K562 (cell line): ENCODE results near the gene CHSY3. TPM values are rescaled to one million over a fixed set of nuclear protein-coding genes. Genes with fewer than 3 reads are reported as not detected.

ENCODE experiments used
- ATAC-seq: fragments of 200-7000 bp; cut with Tn5 transposase; 3 replicates; pipeline ENCODE4 v1.9.1; 2020; ENCODE audit warnings: moderate library complexity
- BruUV-seq: library from RNA; stranded (reverse); fragments of 400-500 nt; replicated peaks from 2 replicates; lab custom pipeline; 2021; lab: Mats Ljungman, UMichigan
- CTCF ChIA-PET: fragments of 300-600 bp; formaldehyde crosslinking; extraction: SDS; loops from one replicate; lab custom pipeline; 2021; ENCODE audit warnings: low intra/inter-chr PET ratio; lab: Yijun Ruan, JAX
- POLR2A ChIA-PET: fragments of 300-600, 350-650 bp; sonication (Branson Sonifier 250); formaldehyde crosslinking; extraction: SDS; loops from one replicate; lab custom pipeline; 2021; ENCODE audit warnings: antibody characterized with exemption, inconsistent platforms; lab: Yijun Ruan, JAX
- DNase-seq, 4 experiments: peaks; one replicate each; pipeline versions ENCODE4 v3.0.0 to v3.0.0-alpha.2; 2011 to 2018; ENCODE audit warnings: low spot score in 3 of 4, mixed read lengths in 3 of 4; ENCODE audit errors: extremely low read depth in 1 of 4
- FAIRE-seq: peaks from 2 replicates; lab custom pipeline; 2011; peaks lifted over from hg19 to GRCh38; lab: Jason Lieb, UNC
- H2AFZ ChIP-seq: 2 replicates; pipeline ENCODE4 v1.6.0; 2011; ENCODE audit warnings: low read depth, low read length, control low read depth, inconsistent platforms
- H3K27ac ChIP-seq: fragments of 200-600 bp; 3 replicates; pipeline ENCODE4 v1.8.0; 2011; ENCODE audit warnings: low read depth, mild to moderate bottlenecking, control low read depth, inconsistent platforms, low read length, moderate library complexity, mixed read lengths; ENCODE audit errors: extremely low read depth
- H3K27me3 ChIP-seq, 2 experiments: fragments of 300-600 bp in 1 of 2; 2 replicates in 1 of 2; 3 replicates in 1 of 2; pipeline versions ENCODE4 v1.6.0 to v1.8.0; 2011; ENCODE audit warnings: inconsistent platforms in 2 of 2, low read length in 2 of 2, mild to moderate bottlenecking in 1 of 2, mixed read lengths in 1 of 2, moderate library complexity in 1 of 2; ENCODE audit not compliant: control insufficient read depth in 2 of 2, insufficient read depth in 2 of 2
- H3K36me3 ChIP-seq: fragments of 300-600 bp; 3 replicates; pipeline ENCODE4 v1.8.0; 2011; ENCODE audit warnings: mild to moderate bottlenecking, low read length, inconsistent platforms; ENCODE audit not compliant: control insufficient read depth, insufficient read depth
- H3K4me1 ChIP-seq, 2 experiments: fragments of 200-600 bp in 1 of 2; replicated peaks in 1 of 2; 2 replicates in 1 of 2; 3 replicates in 1 of 2; pipeline versions ENCODE4 v1.5.1 to v1.8.0; 2011; ENCODE audit warnings: inconsistent platforms in 2 of 2, low read length in 2 of 2, mild to moderate bottlenecking in 1 of 2, mixed read lengths in 1 of 2, moderate library complexity in 1 of 2; ENCODE audit not compliant: control insufficient read depth in 2 of 2, insufficient read depth in 2 of 2
- H3K4me2 ChIP-seq: 2 replicates; pipeline ENCODE4 v1.6.1; 2011; ENCODE audit warnings: low read length, control low read depth, inconsistent platforms, mixed read lengths; ENCODE audit not compliant: insufficient read depth
- H3K4me3 ChIP-seq: fragments of 200-600 bp; sonication (generic), shearing (Covaris generic); 2 replicates; pipeline ENCODE4 v1.5.1; 2016; ENCODE audit warnings: control low read depth, inconsistent platforms
- H3K79me2 ChIP-seq: fragments of 200-600 bp; 3 replicates; pipeline ENCODE4 v1.8.0; 2011; ENCODE audit warnings: low read length, inconsistent platforms; ENCODE audit not compliant: control insufficient read depth, insufficient read depth
- H3K9ac ChIP-seq, 2 experiments: 2 replicates each; pipeline versions ENCODE4 v1.6.0 to v1.6.1; 2011; ENCODE audit warnings: low read depth in 2 of 2, low read length in 2 of 2, control low read depth in 1 of 2, inconsistent platforms in 1 of 2, mild to moderate bottlenecking in 1 of 2, mixed read lengths in 1 of 2; ENCODE audit not compliant: insufficient read depth in 1 of 2
- H3K9me1 ChIP-seq: one replicate; pipeline ENCODE4 v1.6.0; 2011; ENCODE audit warnings: inconsistent platforms, mild to moderate bottlenecking, low read length, moderate library complexity; ENCODE audit not compliant: control insufficient read depth, insufficient read depth
- H3K9me3 ChIP-seq: replicated peaks from 2 replicates; pipeline ENCODE4 v1.5.1; 2011; ENCODE audit warnings: low read depth, low read length, inconsistent platforms; ENCODE audit not compliant: control insufficient read depth, insufficient read depth
- H4K20me1 ChIP-seq: replicated peaks from 2 replicates; pipeline ENCODE4 v1.6.1; 2011; ENCODE audit warnings: low read length, inconsistent platforms, mixed read lengths; ENCODE audit not compliant: control insufficient read depth, insufficient read depth
- ESRRB ChIP-seq: fragments of 250-450 bp; sonication (Bioruptor Pico); IDR thresholded peaks from 2 replicates; pipeline ENCODE4 v1.5.0; 2020; ENCODE audit warnings: mild to moderate bottlenecking, moderate library complexity, borderline replicate concordance
- GATAD2A ChIP-seq: fragments of 450-650 bp; IDR thresholded peaks from 2 replicates; pipeline ENCODE4 v1.6.1; 2017
- HBP1 ChIP-seq: fragments of 450-650 bp; formaldehyde crosslinking; IDR thresholded peaks from 2 replicates; pipeline ENCODE4 v1.4.0; 2022; ENCODE audit warnings: missing genetic modification characterization
- HDAC8 ChIP-seq: fragments of 450-650 bp; IDR thresholded peaks from 2 replicates; pipeline ENCODE4 v1.6.1; 2016; ENCODE audit warnings: mild to moderate bottlenecking, missing genetic modification characterization, moderate library complexity, missing compliant biosample characterization
- HES1 ChIP-seq: fragments of 450-650 bp; IDR thresholded peaks from 2 replicates; pipeline ENCODE4 v1.6.1; 2016; ENCODE audit warnings: low read depth, mild to moderate bottlenecking, moderate library complexity
- HNRNPK ChIP-seq: fragments of 200-400 bp; formaldehyde crosslinking; IDR thresholded peaks from one replicate; pipeline ENCODE4 v1.6.1; 2018; ENCODE audit warnings: mild to moderate bottlenecking, low read depth, low read length; ENCODE audit not compliant: poor library complexity, severe bottlenecking
- HSF4 ChIP-seq: fragments of 250-450 bp; sonication (Bioruptor Pico); IDR thresholded peaks from 2 replicates; pipeline ENCODE4 v2.1.2; 2022; ENCODE audit warnings: mild to moderate bottlenecking, moderate library complexity, borderline replicate concordance
- MAFF ChIP-seq: IDR thresholded peaks from 2 replicates; pipeline ENCODE4 v1.6.1; 2012; ENCODE audit warnings: low read length, improper control_type of control experiment
- MYC ChIP-seq, 2 experiments: fragments of 250-450 bp in 1 of 2; sonication (Bioruptor Pico) in 1 of 2; IDR thresholded peaks; 2 replicates each; pipeline versions ENCODE4 v1.5.1 to v1.6.1; 2012 to 2021; ENCODE audit warnings: low read depth in 2 of 2, borderline replicate concordance in 1 of 2, improper control_type of control experiment in 1 of 2, low read length in 1 of 2, mild to moderate bottlenecking in 1 of 2, moderate library complexity in 1 of 2
- NBN ChIP-seq: fragments of 450-650 bp; IDR thresholded peaks from 2 replicates; pipeline ENCODE4 v1.6.1; 2016; ENCODE audit warnings: low read depth, mild to moderate bottlenecking
- NCOA1 ChIP-seq: fragments of 450-650 bp; IDR thresholded peaks from 2 replicates; pipeline ENCODE4 v1.6.1; 2016; ENCODE audit warnings: low read depth
- POLR2G ChIP-seq: fragments of 200-400 bp; formaldehyde crosslinking; IDR thresholded peaks from 2 replicates; pipeline ENCODE4 v1.6.1; 2017; ENCODE audit warnings: low read depth, mild to moderate bottlenecking, antibody characterized with exemption, low read length, moderate library complexity
- RUNX1 ChIP-seq: sonication (generic); IDR thresholded peaks from 2 replicates; pipeline ENCODE4 v1.6.1; 2016; ENCODE audit warnings: antibody characterized with exemption, low read depth
- SMAD1 ChIP-seq: fragments of 150-350 bp; IDR thresholded peaks from 2 replicates; pipeline ENCODE4 v1.6.1; 2014; ENCODE audit warnings: low read length, low read depth; ENCODE audit not compliant: partially characterized antibody
- SMARCA5 ChIP-seq: fragments of 450-650 bp; IDR thresholded peaks from 2 replicates; pipeline ENCODE4 v1.6.1; 2016
- SRSF9 ChIP-seq: fragments of 200-400 bp; formaldehyde crosslinking; IDR thresholded peaks from 2 replicates; pipeline ENCODE4 v1.6.1; 2017; ENCODE audit warnings: low read depth, low read length, borderline replicate concordance
- YY1 ChIP-seq, 3 experiments: IDR thresholded peaks; 2 replicates each; pipeline ENCODE4 v1.6.1; 2011; ENCODE audit warnings: low read length in 2 of 3, mild to moderate bottlenecking in 2 of 3, moderate library complexity in 2 of 3, borderline replicate concordance in 1 of 3, control low read depth in 1 of 3, low read depth in 1 of 3; ENCODE audit not compliant: insufficient read depth in 3 of 3, insufficient replicate concordance in 2 of 3, control insufficient read depth in 1 of 3, insufficient read length in 1 of 3; ENCODE audit errors: extremely low read depth in 1 of 3
- ZBTB43 ChIP-seq: sonication (generic); formaldehyde crosslinking; IDR thresholded peaks from 2 replicates; pipeline ENCODE4 v1.8.0; 2023; ENCODE audit warnings: mild to moderate bottlenecking, missing genetic modification reagents
- ZC3H8 ChIP-seq: fragments of 450-650 bp; IDR thresholded peaks from 2 replicates; pipeline ENCODE4 v1.6.1; 2017
- ZEB2 ChIP-seq: fragments of 450-650 bp; IDR thresholded peaks from 2 replicates; pipeline ENCODE4 v1.6.1; 2016
- ZNF780A ChIP-seq: fragments of 250-450 bp; sonication (Bioruptor Pico); IDR thresholded peaks from 2 replicates; pipeline ENCODE4 v1.5.0; 2021; ENCODE audit warnings: mild to moderate bottlenecking
- in situ Hi-C: fragments of 300-500 bp; cut with MboI; formaldehyde crosslinking; loops from 4 replicates; pipeline ENCODE4 v1.15.0; 2018; ENCODE audit warnings: inconsistent platforms, mixed read lengths
- intact Hi-C: fragments of 100-400 bp; cut with micrococcal nuclease; formaldehyde crosslinking; loops from 2 replicates; pipeline ENCODE4 v1.14.2; 2022
- polyA plus RNA-seq, 8 experiments: library from polyadenylated mRNA; depleted of rRNA in 4 of 8; stranded (reverse) in 5 of 8; unstranded in 3 of 8; fragments of >200 nt; fragmentation: Nextera tagmentation in 2 of 8; fragmentation: Illumina TruSeq in 1 of 8; extraction: Ambion mirVana in 2 of 8; extraction: Trizol in 1 of 8; gene quantifications; 2 replicates each; pipeline versions ENCODE4 v1.2.1 to v1.2.3, GENCODE V29; 2011 to 2014; ENCODE audit warnings: inconsistent platforms in 1 of 8, missing spikeins in 1 of 8
- total RNA-seq, 7 experiments: library from RNA; depleted of rRNA in 6 of 7; stranded (reverse); fragments of >200 nt in 6 of 7; fragmentation: Illumina TruSeq in 2 of 7; extraction: Trizol in 2 of 7; gene quantifications; 2 replicates each; pipeline versions ENCODE4 v1.2.1 to v1.2.3, GENCODE V29; 2011 to 2021; ENCODE audit warnings: low replicate concordance in 1 of 7

CHSY3 gene
- total and polyA plus RNA-seq, 9 of the 15 experiments (the other 6 are each of a cell fraction or from before 2014, with no cell fraction given), result 0.04 TPM; not detected in 8

GRCh38 chr5:129966071-129966470 is 61.8 kb downstream of the CHSY3 start (continued):
- TF ChIP-seq HDAC8 (tag) (no peak), RUNX1 (no peak)

GRCh38 chr5:129971714-129972113 is 67.4 kb downstream of the CHSY3 start:
- Histone ChIP-seq H3K27me3 (no peaks in the 10 kb centered on the region), H3K9me3 (no peaks in the 10 kb centered on the region; the same call in 1 of the 2 replicates), H3K9ac (no peak overlapping the region), H4K20me1 (no peaks in the 10 kb centered on the region), H3K4me3 (no peak overlapping the region), H3K27ac (no peak overlapping the region), H2AFZ (no peak overlapping the region), H3K9me1 (no peaks in the 10 kb centered on the region), H3K79me2 (no peaks in the 10 kb centered on the region), H3K36me3 (no peaks in the 10 kb centered on the region), H3K4me1 (no peaks in the 10 kb centered on the region), H3K4me2 (no peak overlapping the region)
- POLR2A ChIA-PET, result no interaction called here
- DNase-seq (no peak), FAIRE-seq (no peak), ATAC-seq (no peak)
- intact Hi-C loops, result no loop called here
- CTCF ChIA-PET, result no interaction called here
- TF ChIP-seq NBN (no peak), ZBTB43 (CRISPR knock-in tag) (no peak), ZEB2 (no peak), SMAD1 (no peak), HNRNPK (no peak), MAFF (no peak), YY1 (IDR thresholded peaks at IDR 0.05; ENCODE audit: borderline replicate concordance in 1 of 3, control insufficient read depth in 1 of 3, extremely low read depth in 1 of 3, insufficient read depth in 3 of 3, insufficient read length in 1 of 3, insufficient replicate concordance in 2 of 3, low read depth in 1 of 3, low read length in 2 of 3) (no peak), ZNF780A (CRISPR knock-in tag) (no peak), HBP1 (CRISPR knock-in tag) (no peak), SMARCA5 (no peak), POLR2G (no peak), GATAD2A (no peak), NCOA1 (no peak), HSF4 (CRISPR knock-in tag) (no peak), ZC3H8 (no peak), MYC (IDR thresholded peaks at IDR 0.05; ENCODE audit: low read depth, low read length) (no peak), MYC (CRISPR knock-in tag; IDR thresholded peaks at IDR 0.05; ENCODE audit: borderline replicate concordance, low read depth) (no peak), ESRRB (no peak), HES1 (no peak), SRSF9 (no peak)
- BruUV-seq, result no TSS peak
- in situ Hi-C loops, result no loop called here
